Measurements from ENCODE around the gene CCS. TPM values are rescaled to one million over a fixed set of nuclear protein-coding genes. Genes with fewer than 3 reads are reported as not detected.
A peak's percentile ranks its signal among the peaks of the same experiment; 100 is the strongest.

The CCS gene
- total RNA-seq, 3 donors from 2014 or later (not counting 1 experiment from before 2014, with no cell fraction given): 27.1 to 35.6 (median 32.4) TPM

GRCh38 chr11:66556086-66556485 is 36.9 kb upstream of the CCS start:
- Mint-ChIP-seq H3K4me3 (no peak overlapping the region), H3K9me3 (no peaks in the 10 kb centered on the region), H3K27ac (no peak overlapping the region), H3K36me3 (no peaks in the 10 kb centered on the region), H3K27me3 (ENCODE audit: low read depth in 2 of 2) (peaks cover 0 to 7% of the 10 kb centered on the region in 2 donors), H3K4me1 (no peaks in the 10 kb centered on the region)
- intact Hi-C loops (cut with micrococcal nuclease): no loop called here
- Histone ChIP-seq H3K4me1 (ENCODE audit: control insufficient read depth, insufficient read depth, low read length) (peaks cover 8% of the 10 kb centered on the region), H3K36me3 (ENCODE audit: control insufficient read depth, insufficient read depth, low read length) (no peaks in the 10 kb centered on the region), H3K27me3 (ENCODE audit: control insufficient read depth, insufficient read depth, low read length) (peaks cover 2% of the 10 kb centered on the region), H3K27ac (ENCODE audit: low read length) (no peak overlapping the region), H3K4me3 (ENCODE audit: low read length) (no peak overlapping the region), H3K9me3 (ENCODE audit: control insufficient read depth, insufficient read depth, low read length) (no peaks in the 10 kb centered on the region)
- TF ChIP-seq, protein P1, sequence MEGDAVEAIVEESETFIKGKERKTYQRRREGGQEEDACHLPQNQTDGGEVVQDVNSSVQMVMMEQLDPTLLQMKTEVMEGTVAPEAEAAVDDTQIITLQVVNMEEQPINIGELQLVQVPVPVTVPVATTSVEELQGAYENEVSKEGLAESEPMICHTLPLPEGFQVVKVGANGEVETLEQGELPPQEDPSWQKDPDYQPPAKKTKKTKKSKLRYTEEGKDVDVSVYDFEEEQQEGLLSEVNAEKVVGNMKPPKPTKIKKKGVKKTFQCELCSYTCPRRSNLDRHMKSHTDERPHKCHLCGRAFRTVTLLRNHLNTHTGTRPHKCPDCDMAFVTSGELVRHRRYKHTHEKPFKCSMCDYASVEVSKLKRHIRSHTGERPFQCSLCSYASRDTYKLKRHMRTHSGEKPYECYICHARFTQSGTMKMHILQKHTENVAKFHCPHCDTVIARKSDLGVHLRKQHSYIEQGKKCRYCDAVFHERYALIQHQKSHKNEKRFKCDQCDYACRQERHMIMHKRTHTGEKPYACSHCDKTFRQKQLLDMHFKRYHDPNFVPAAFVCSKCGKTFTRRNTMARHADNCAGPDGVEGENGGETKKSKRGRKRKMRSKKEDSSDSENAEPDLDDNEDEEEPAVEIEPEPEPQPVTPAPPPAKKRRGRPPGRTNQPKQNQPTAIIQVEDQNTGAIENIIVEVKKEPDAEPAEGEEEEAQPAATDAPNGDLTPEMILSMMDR (IDR thresholded peaks at IDR 0.05): no peak
- DNase-seq (no peak), ATAC-seq (no peak)
- 83% methylated on average over 7 of the region's 7 CpGs for WGBS (ENCODE audit: insufficient coverage)

DNA sequence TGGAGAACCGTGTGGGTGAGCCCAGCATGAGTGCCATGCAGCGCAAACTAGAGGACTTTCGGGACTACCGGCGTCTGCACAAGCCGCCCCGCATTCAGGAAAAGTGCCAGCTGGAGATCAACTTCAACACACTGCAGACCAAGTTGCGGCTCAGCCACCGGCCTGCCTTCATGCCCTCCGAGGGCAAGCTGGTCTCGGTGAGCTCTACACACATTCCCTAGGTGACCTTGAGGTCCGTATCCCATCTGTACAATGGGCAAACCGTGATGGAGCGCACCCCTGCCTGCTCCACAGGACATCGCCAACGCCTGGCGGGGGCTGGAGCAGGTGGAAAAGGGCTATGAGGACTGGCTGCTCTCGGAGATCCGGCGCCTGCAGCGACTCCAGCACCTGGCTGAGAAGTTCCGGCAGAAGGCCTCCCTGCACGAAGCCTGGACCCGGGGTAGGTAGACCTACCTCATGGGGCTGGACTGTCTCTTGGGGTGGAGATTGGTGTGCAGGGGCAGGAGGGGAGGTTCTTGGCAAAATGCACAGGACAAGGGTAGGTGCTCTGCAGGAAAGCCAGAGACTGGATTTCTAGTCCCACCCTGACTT is 35.2 kb upstream of the CCS start:
- H3K27ac Mint-ChIP-seq: no peak overlapping the region
- H3K4me3 Mint-ChIP-seq: no peak overlapping the region
- DNase-seq (no peak), ATAC-seq (no peak)
- H3K4me1 ChIP-seq (ENCODE audit: control insufficient read depth, insufficient read depth, low read length): peaks cover 8% of the 10 kb centered on the region
- no peaks in the 10 kb centered on the region for H3K9me3 Mint-ChIP-seq
- H3K27me3 ChIP-seq (ENCODE audit: control insufficient read depth, insufficient read depth, low read length): peaks cover 2% of the 10 kb centered on the region
- peaks cover 0 to 7% of the 10 kb centered on the region in 2 donors for H3K27me3 Mint-ChIP-seq (ENCODE audit: low read depth in 2 of 2)
- H3K4me1 Mint-ChIP-seq: no peaks in the 10 kb centered on the region
- H3K36me3 ChIP-seq (ENCODE audit: control insufficient read depth, insufficient read depth, low read length): no peaks in the 10 kb centered on the region
- WGBS (ENCODE audit: insufficient coverage): 93% methylated on average over 24 of the region's 24 CpGs
- H3K36me3 Mint-ChIP-seq: no peaks in the 10 kb centered on the region
- TF ChIP-seq, protein P1 (IDR thresholded peaks at IDR 0.05): no peak
- no peak overlapping the region for H3K4me3 ChIP-seq (ENCODE audit: low read length)
- H3K9me3 ChIP-seq (ENCODE audit: control insufficient read depth, insufficient read depth, low read length): no peaks in the 10 kb centered on the region
- intact Hi-C loops (cut with micrococcal nuclease): no loop called here
- H3K27ac ChIP-seq (ENCODE audit: low read length): no peak overlapping the region

DNA sequence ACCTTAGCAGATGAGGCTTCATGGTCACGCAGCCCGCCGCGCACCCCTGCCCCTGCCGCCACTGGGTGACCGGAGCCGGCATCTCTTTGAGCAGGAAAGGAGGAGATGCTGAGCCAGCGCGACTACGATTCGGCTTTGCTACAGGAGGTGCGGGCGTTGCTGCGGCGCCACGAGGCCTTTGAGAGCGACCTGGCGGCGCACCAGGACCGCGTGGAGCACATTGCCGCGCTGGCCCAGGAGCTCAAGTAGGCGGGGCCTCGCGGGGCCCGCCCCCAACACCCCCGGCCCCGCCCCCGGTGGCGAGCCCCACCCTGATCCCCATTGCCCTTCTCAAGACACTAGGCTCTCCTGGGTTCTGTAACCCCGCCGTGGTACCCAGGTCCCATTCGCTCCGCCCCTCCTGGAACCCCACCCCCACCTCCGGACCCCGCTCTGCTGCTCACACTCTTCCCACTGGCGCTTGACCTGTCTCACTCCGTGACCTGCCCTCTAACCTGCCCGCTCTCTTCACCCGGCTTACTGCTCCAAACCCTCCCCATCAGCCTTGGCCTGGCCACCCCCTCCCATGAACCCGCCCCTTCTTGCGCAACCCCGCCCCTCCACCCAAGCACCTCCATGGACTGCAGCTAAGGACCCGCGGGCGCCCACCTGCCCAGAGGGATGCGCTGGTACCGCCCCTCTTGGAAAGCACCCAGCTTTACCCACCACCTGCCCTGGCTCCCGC is 33.7 kb upstream of the CCS start:
- Histone ChIP-seq H3K27ac (ENCODE audit: low read length) (no peak overlapping the region), H3K9me3 (ENCODE audit: control insufficient read depth, insufficient read depth, low read length) (no peaks in the 10 kb centered on the region), H3K27me3 (ENCODE audit: control insufficient read depth, insufficient read depth, low read length) (peaks cover 2% of the 10 kb centered on the region), H3K4me1 (ENCODE audit: control insufficient read depth, insufficient read depth, low read length) (peaks cover 8% of the 10 kb centered on the region), H3K36me3 (ENCODE audit: control insufficient read depth, insufficient read depth, low read length) (no peaks in the 10 kb centered on the region), H3K4me3 (ENCODE audit: low read length) (no peak overlapping the region)
- Mint-ChIP-seq H3K4me1 (no peaks in the 10 kb centered on the region), H3K27me3 (ENCODE audit: low read depth in 2 of 2) (peaks cover 0 to 7% of the 10 kb centered on the region in 2 donors), H3K27ac (no peak overlapping the region), H3K4me3 (no peak overlapping the region), H3K36me3 (no peaks in the 10 kb centered on the region), H3K9me3 (no peaks in the 10 kb centered on the region)
- ATAC-seq (peak in 2 of 3 donors; percentile 87 to 89), DNase-seq (peak in 1 of 2 donors; percentile 62)
- TF ChIP-seq, protein P1 (IDR thresholded peaks at IDR 0.05): no peak
- intact Hi-C loops (cut with micrococcal nuclease): no loop called here
- WGBS (ENCODE audit: insufficient coverage): 25% methylated on average over 46 of the region's 50 CpGs
